ENCODE results near the gene WDR33. TPM values are rescaled to one million over a fixed set of nuclear protein-coding genes. Genes with fewer than 3 reads are reported as not detected.
A peak's percentile ranks its signal among the peaks of the same experiment; 100 is the strongest.
"Not testable (repeated sequence)": the region's sequence is repeated elsewhere in the genome, so short reads cannot be mapped to it uniquely, and the experiment has no call there.

Gene WDR33
- total RNA-seq, 2 donors from 2014 or later: 55.2 to 61.8 TPM

- not testable (repeated sequence) for H3K27ac Mint-ChIP-seq; H3K4me3 Mint-ChIP-seq; H3K36me3 Mint-ChIP-seq (ENCODE audit: low read depth); H3K27me3 Mint-ChIP-seq; DNase-seq; H3K9me3 ChIP-seq (ENCODE audit: control insufficient read depth, low read length, poor library complexity, severe bottlenecking); ATAC-seq
- peaks cover 12% of the 10 kb centered on the region for H3K4me1 Mint-ChIP-seq
Observed at GRCh38 chr2:127770534-127770933, 40.4 kb downstream of the WDR33 start.

- Mint-ChIP-seq H3K27ac (peak overlapping the region; percentile 87), H3K36me3 (ENCODE audit: low read depth) (peaks cover 4% of the 10 kb centered on the region), H3K4me3 (no peak overlapping the region)
Observed at GRCh38 chr2:127769587-127769986, 41.4 kb downstream of the WDR33 start.

GRCh38 chr2:127768775-127769479 is 42.0 kb downstream of the WDR33 start:
- peak overlapping the region; percentile 87 for H3K27ac Mint-ChIP-seq
- H3K4me1 Mint-ChIP-seq: peaks cover 12% of the 10 kb centered on the region
- H3K4me3 Mint-ChIP-seq: no peak overlapping the region
- DNase-seq (no peak), ATAC-seq (no peak)
- H3K36me3 Mint-ChIP-seq (ENCODE audit: low read depth): peaks cover 4% of the 10 kb centered on the region
- no peaks in the 10 kb centered on the region for H3K27me3 Mint-ChIP-seq
- H3K9me3 ChIP-seq (ENCODE audit: control insufficient read depth, low read length, poor library complexity, severe bottlenecking): no peaks in the 10 kb centered on the region

More at GRCh38 chr2:127769587-127769986, 41.4 kb downstream of the WDR33 start:
- ATAC-seq: no peak
- DNase-seq: no peak
- H3K4me1 Mint-ChIP-seq: peaks cover 12% of the 10 kb centered on the region
- no peaks in the 10 kb centered on the region for H3K9me3 ChIP-seq (ENCODE audit: control insufficient read depth, low read length, poor library complexity, severe bottlenecking)
- no peaks in the 10 kb centered on the region for H3K27me3 Mint-ChIP-seq

DNA sequence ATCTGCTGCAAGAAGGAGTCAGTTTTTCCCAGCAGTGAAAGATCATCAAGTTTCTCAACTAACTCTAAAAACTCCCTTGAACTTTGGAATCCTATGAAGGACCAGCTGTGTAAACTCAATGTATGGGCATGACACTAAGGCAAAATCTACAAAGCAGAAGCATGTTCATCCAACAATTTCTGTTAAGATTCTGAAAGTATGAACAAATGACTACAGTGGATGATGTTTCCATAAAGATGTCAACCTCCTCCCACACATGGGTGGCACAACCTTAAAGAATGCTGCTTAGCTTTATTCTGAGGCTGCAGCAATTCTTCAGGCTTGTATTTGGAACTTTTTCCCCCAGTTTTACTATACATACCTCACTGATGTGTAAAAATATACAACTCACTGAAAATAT is 47.2 kb downstream of the WDR33 start:
- DNase-seq (no peak), ATAC-seq (no peak)
- no peaks in the 10 kb centered on the region for H3K36me3 Mint-ChIP-seq (ENCODE audit: low read depth)
- H3K27me3 Mint-ChIP-seq: no peaks in the 10 kb centered on the region
- no peak overlapping the region for H3K27ac Mint-ChIP-seq
- no peaks in the 10 kb centered on the region for H3K9me3 ChIP-seq (ENCODE audit: control insufficient read depth, low read length, poor library complexity, severe bottlenecking)
- H3K4me3 Mint-ChIP-seq: no peak overlapping the region
- peaks cover 4% of the 10 kb centered on the region for H3K4me1 Mint-ChIP-seq

DNA sequence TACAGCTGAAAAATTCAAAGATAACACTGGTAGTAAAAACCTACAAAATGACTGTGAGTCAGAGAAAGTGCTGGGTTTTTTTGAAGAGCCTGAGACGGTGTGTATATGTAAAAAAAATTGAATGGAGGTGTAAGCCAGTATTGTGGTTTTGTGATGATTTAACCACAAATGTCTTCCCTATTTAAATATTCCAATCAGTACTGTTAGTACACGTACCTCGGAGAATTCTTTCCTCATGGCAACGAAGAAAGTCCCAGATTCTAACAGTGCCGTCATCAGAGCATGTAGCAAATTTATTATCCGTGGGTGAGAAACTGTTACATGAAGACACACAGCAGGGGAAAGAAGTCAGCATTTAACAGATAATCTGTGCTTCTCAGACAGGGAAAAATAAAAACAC is 48.1 kb downstream of the WDR33 start:
- DNase-seq (no peak), ATAC-seq (no peak)
- Mint-ChIP-seq H3K36me3 (ENCODE audit: low read depth) (no peaks in the 10 kb centered on the region), H3K4me1 (peaks cover 4% of the 10 kb centered on the region), H3K27ac (no peak overlapping the region), H3K27me3 (no peaks in the 10 kb centered on the region), H3K4me3 (no peak overlapping the region)
- H3K9me3 ChIP-seq (ENCODE audit: control insufficient read depth, low read length, poor library complexity, severe bottlenecking): no peaks in the 10 kb centered on the region

DNA sequence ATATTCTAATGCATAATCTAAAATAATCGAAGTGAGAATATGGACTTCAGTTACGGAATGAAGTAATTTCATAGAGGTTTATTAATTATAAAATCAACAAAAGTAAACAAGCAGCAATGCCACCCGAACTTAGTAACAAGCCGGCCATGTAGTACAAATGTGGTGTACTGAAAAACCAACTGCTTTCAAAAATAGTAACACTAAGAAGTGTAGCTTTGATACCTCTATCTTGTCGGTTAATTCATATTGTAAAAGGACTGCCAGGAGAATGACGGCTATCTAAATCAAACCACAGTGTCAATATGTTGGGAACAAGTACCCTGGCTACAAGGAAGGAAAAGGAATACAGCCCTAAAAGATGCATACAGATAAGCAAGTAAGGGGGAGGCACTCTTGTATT is 48.5 kb downstream of the WDR33 start:
- H3K4me1 Mint-ChIP-seq: peaks cover 4% of the 10 kb centered on the region
- no peak overlapping the region for H3K4me3 Mint-ChIP-seq
- H3K27me3 Mint-ChIP-seq: no peaks in the 10 kb centered on the region
- DNase-seq (no peak), ATAC-seq (no peak)
- no peaks in the 10 kb centered on the region for H3K36me3 Mint-ChIP-seq (ENCODE audit: low read depth)
- H3K27ac Mint-ChIP-seq: no peak overlapping the region
- no peaks in the 10 kb centered on the region for H3K9me3 ChIP-seq (ENCODE audit: control insufficient read depth, low read length, poor library complexity, severe bottlenecking)

- no peaks in the 10 kb centered on the region for H3K36me3 Mint-ChIP-seq (ENCODE audit: low read depth)
- DNase-seq (no peak), ATAC-seq (no peak)
- no peaks in the 10 kb centered on the region for H3K9me3 ChIP-seq (ENCODE audit: control insufficient read depth, low read length, poor library complexity, severe bottlenecking)
- peaks cover 2% of the 10 kb centered on the region for H3K4me1 Mint-ChIP-seq
- no peaks in the 10 kb centered on the region for H3K27me3 Mint-ChIP-seq
- peak overlapping the region; percentile 32 for H3K27ac Mint-ChIP-seq
- H3K4me3 Mint-ChIP-seq: no peak overlapping the region
Observed at GRCh38 chr2:127759931-127760330, 51.0 kb downstream of the WDR33 start.

DNA sequence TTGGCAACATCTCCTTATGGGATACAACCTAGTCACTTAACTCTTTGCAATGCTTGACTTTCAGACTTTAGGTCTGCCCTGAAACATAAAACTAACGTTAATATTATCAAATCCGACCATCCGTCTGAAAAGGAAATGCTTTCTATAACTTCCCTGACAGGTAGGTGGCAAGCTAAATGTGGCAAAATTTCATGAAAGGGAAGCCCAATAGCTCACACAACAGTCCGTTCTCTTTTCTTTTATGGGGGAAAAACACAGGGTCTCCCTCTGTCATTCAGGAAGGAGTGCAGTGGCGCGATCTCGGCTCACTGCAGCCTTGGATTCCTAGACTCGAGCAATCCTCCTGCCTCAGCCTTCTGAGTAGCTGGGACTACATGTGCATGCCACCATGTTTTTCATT is 56.8 kb downstream of the WDR33 start:
- peak overlapping the region; percentile 85 for H3K27ac Mint-ChIP-seq
- H3K9me3 ChIP-seq (ENCODE audit: control insufficient read depth, low read length, poor library complexity, severe bottlenecking): no peaks in the 10 kb centered on the region
- H3K36me3 Mint-ChIP-seq (ENCODE audit: low read depth): no peaks in the 10 kb centered on the region
- no peak overlapping the region for H3K4me3 Mint-ChIP-seq
- ATAC-seq: no peak
- H3K4me1 Mint-ChIP-seq: peaks cover 3% of the 10 kb centered on the region
- no peak for DNase-seq
- no peaks in the 10 kb centered on the region for H3K27me3 Mint-ChIP-seq

DNA sequence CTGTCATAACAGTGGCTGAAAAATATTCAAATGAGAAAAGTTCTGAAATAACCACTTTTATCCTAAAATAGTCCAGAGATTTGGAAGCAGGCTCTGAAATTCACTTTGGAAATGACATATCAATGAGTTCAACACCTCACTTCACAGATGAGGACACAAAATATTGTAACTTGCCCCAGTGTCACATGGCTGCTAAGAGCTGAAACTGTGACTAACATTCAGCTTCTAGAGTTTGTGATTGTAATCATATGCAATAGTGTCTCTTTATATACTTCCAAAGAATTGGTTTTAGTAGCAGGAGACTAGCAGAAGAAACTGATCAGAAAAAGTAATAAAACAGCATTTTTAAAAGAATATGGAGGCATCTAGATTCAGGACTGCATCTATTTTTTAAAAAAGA is 57.6 kb downstream of the WDR33 start:
- Mint-ChIP-seq H3K27me3 (no peaks in the 10 kb centered on the region), H3K4me1 (peaks cover 5% of the 10 kb centered on the region), H3K4me3 (no peak overlapping the region), H3K27ac (no peak overlapping the region), H3K36me3 (ENCODE audit: low read depth) (no peaks in the 10 kb centered on the region)
- no peaks in the 10 kb centered on the region for H3K9me3 ChIP-seq (ENCODE audit: control insufficient read depth, low read length, poor library complexity, severe bottlenecking)
- ATAC-seq: no peak
- DNase-seq: no peak

- not testable (repeated sequence) for DNase-seq
Observed at GRCh38 chr2:127749537-127749936, 61.4 kb downstream of the WDR33 start.

DNA sequence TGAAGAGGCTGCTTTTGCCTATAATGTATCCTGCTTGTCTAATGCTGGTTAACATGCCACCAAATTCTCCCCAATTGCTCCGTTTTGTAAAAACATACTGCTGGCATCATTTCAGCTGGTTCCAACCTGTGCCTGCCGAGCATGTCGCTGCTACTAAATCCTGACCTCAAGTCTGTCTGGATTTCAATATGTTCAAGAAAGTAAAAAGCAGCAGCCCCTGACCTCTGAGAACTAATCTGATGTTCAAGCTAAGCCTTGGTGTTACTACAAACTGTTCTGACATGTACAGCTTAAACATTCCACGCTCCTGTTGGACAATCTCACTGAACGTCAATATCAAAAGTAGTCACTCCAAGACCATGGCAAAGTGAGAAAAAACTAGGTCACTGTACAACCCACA is 63.4 kb downstream of the WDR33 start:
- H3K27ac Mint-ChIP-seq: no peak overlapping the region
- no peaks in the 10 kb centered on the region for H3K9me3 ChIP-seq (ENCODE audit: control insufficient read depth, low read length, poor library complexity, severe bottlenecking)
- H3K4me1 Mint-ChIP-seq: peaks cover 13% of the 10 kb centered on the region
- no peak overlapping the region for H3K4me3 Mint-ChIP-seq
- ATAC-seq (no peak), DNase-seq (no peak)
- peaks cover 3% of the 10 kb centered on the region for H3K36me3 Mint-ChIP-seq (ENCODE audit: low read depth)
- H3K27me3 Mint-ChIP-seq: no peaks in the 10 kb centered on the region

More at GRCh38 chr2:127749537-127749936, 61.4 kb downstream of the WDR33 start:
- H3K4me1 Mint-ChIP-seq: peaks cover 13% of the 10 kb centered on the region
- H3K4me3 Mint-ChIP-seq; H3K27me3 Mint-ChIP-seq; H3K9me3 ChIP-seq (ENCODE audit: control insufficient read depth, low read length, poor library complexity, severe bottlenecking); H3K27ac Mint-ChIP-seq; H3K36me3 Mint-ChIP-seq (ENCODE audit: low read depth): not testable (repeated sequence)
- ATAC-seq: peak; percentile 56

- H3K4me1 Mint-ChIP-seq: peaks cover 20% of the 10 kb centered on the region
- peaks cover 10% of the 10 kb centered on the region for H3K36me3 Mint-ChIP-seq (ENCODE audit: low read depth)
- H3K27me3 Mint-ChIP-seq: no peaks in the 10 kb centered on the region
- no peak overlapping the region for H3K4me3 Mint-ChIP-seq
- H3K27ac Mint-ChIP-seq: no peak overlapping the region
- ATAC-seq: no peak
- no peak for DNase-seq
- H3K9me3 ChIP-seq (ENCODE audit: control insufficient read depth, low read length, poor library complexity, severe bottlenecking): no peaks in the 10 kb centered on the region
Observed at GRCh38 chr2:127743477-127744026, 67.4 kb downstream of the WDR33 start.

- ATAC-seq (no peak), DNase-seq (no peak)
- no peaks in the 10 kb centered on the region for H3K27me3 Mint-ChIP-seq
- no peak overlapping the region for H3K4me3 Mint-ChIP-seq
- peak overlapping the region; percentile 61 for H3K27ac Mint-ChIP-seq
- H3K9me3 ChIP-seq (ENCODE audit: control insufficient read depth, low read length, poor library complexity, severe bottlenecking): no peaks in the 10 kb centered on the region
- peaks cover 20% of the 10 kb centered on the region for H3K4me1 Mint-ChIP-seq
- peaks cover 8% of the 10 kb centered on the region for H3K36me3 Mint-ChIP-seq (ENCODE audit: low read depth)
Observed at GRCh38 chr2:127740665-127741288, 70.2 kb downstream of the WDR33 start.

GRCh38 chr2:127739800-127740199 is 71.2 kb downstream of the WDR33 start:
- Mint-ChIP-seq H3K27ac (no peak overlapping the region), H3K4me1 (peaks cover 20% of the 10 kb centered on the region), H3K36me3 (ENCODE audit: low read depth) (peaks cover 8% of the 10 kb centered on the region), H3K4me3 (no peak overlapping the region), H3K27me3 (no peaks in the 10 kb centered on the region)
- DNase-seq (no peak), ATAC-seq (no peak)
- H3K9me3 ChIP-seq (ENCODE audit: control insufficient read depth, low read length, poor library complexity, severe bottlenecking): no peaks in the 10 kb centered on the region
